IPS-18a (cell line): Measurements from ENCODE around the gene HEG1.

Experiments used
- H3K27ac ChIP-seq: one replicate; pipeline ENCODE4 v1.5.1; 2013; ENCODE audit warnings: low read length
- H3K27me3 ChIP-seq: one replicate; pipeline ENCODE4 v1.6.1; 2013; ENCODE audit warnings: mild to moderate bottlenecking, low read length; ENCODE audit not compliant: control insufficient read depth, insufficient read depth
- H3K36me3 ChIP-seq: one replicate; pipeline ENCODE4 v1.6.1; 2013; ENCODE audit warnings: low read depth, low read length; ENCODE audit not compliant: control insufficient read depth
- H3K4me1 ChIP-seq: one replicate; pipeline ENCODE4 v1.6.1; 2013; ENCODE audit warnings: low read depth, low read length; ENCODE audit not compliant: control insufficient read depth
- H3K4me3 ChIP-seq: one replicate; pipeline ENCODE4 v1.5.1; 2013; ENCODE audit warnings: low read length
- H3K9ac ChIP-seq: one replicate; pipeline ENCODE4 v1.6.1; 2013; ENCODE audit warnings: mild to moderate bottlenecking, low read length, moderate library complexity
- H3K9me3 ChIP-seq: one replicate; pipeline ENCODE4 v1.6.1; 2013; ENCODE audit warnings: low read depth, low read length; ENCODE audit not compliant: control insufficient read depth

HEG1 gene

DNA sequence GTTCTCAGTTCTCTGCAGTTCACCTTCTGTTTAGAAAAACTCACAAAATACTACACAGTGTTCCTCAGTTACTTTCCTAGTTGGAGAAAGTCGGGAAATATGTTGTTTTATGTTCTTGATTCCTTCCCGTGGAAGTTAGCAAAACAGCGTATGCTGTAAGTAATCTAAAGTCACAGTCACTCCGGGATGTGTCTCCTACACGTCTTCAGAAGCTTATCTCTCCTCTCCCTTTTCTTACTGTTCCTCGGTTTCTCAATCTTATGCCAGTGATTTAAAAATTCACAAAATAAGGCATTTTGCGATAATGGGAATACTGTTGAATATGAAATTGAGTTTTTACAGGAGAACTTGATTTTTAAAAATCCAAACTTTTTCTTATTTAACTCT lies 1.7 kb downstream of the HEG1 start:
- H3K36me3 ChIP-seq: no peaks in the 10 kb centered on the region
- H3K27me3 ChIP-seq: peaks cover 50% of the 10 kb centered on the region
- peaks cover 54% of the 10 kb centered on the region for H3K4me1 ChIP-seq
- H3K4me3 ChIP-seq: peak overlapping the region; percentile 80
- H3K9ac ChIP-seq: no peak overlapping the region
- no peaks in the 10 kb centered on the region for H3K9me3 ChIP-seq
- H3K27ac ChIP-seq: no peak overlapping the region

DNA sequence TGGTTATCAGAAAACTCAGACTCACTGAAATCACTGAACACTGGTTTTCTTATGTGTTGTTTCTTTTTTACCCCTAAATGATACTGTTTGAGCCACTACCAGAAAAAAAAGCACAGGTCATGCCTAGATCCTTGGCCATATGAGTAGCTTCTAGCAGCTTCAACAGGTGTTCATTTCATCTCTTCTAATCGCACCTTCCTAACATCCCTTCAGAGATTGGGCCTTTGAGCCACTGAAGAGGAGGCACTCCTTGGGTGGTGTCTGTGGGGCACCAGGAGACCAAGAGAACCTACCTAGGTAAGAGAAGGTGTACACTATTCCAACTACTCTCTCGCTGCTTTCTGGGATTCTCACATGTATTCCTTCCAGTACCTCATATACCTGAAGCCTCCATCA lies 2.5 kb downstream of the HEG1 start:
- Histone ChIP-seq H3K4me3 (no peak overlapping the region), H3K4me1 (peaks cover 48% of the 10 kb centered on the region), H3K9me3 (no peaks in the 10 kb centered on the region), H3K27ac (no peak overlapping the region), H3K36me3 (no peaks in the 10 kb centered on the region), H3K9ac (no peak overlapping the region), H3K27me3 (peaks cover 46% of the 10 kb centered on the region)

- no peak overlapping the region for H3K27ac ChIP-seq
- H3K4me3 ChIP-seq: peak overlapping the region; percentile 27
- H3K9ac ChIP-seq: no peak overlapping the region
- no peaks in the 10 kb centered on the region for H3K9me3 ChIP-seq
- no peaks in the 10 kb centered on the region for H3K36me3 ChIP-seq
- peaks cover 47% of the 10 kb centered on the region for H3K4me1 ChIP-seq
- peaks cover 41% of the 10 kb centered on the region for H3K27me3 ChIP-seq
Measured at GRCh38 chr3:125052624-125053303, 3.0 kb downstream of the HEG1 start.

DNA sequence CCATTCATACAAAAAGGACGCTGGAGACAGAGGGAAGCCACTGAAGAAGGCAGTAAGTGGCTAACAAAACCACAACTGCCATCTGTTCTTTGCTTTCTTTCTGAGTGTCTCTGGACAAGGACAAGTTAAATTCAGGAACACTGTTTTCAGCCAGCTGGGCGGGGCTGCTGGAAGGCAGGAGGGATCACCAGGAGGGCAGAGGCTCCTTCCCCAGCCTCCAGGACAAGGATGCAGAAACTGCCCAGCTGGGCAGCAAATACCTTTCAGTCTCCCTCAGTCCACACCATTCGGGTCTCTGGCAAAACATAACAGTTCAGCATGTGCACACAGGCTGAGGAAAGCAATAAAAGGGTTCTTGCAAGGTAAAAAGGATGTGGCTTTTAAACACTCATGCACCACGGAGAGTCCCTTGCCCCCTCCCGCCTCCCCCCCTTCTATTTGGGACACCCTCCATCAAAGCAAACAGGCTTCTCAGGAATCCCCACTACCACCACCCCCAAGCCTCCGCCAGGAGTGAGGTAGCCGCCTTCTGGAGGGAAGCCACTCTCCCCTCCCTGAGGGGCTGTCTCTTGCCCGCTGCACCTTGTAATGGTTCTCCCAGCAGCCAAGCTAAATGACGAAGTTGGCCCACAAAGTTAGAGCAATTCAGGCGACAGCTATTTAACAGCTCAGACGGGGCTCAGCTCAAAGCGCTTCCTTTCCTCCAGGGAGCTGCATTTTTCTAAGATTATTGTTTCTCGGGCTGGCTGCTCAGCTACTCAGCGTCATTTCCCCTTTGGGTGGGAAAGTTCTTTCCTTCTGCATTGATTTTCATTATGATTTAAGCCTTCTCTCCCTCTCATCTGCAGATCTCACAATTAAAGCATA lies 3.8 kb downstream of the HEG1 start:
- H3K36me3 ChIP-seq: no peaks in the 10 kb centered on the region
- H3K27me3 ChIP-seq: peaks cover 33% of the 10 kb centered on the region
- H3K9me3 ChIP-seq: no peaks in the 10 kb centered on the region
- H3K4me1 ChIP-seq: peaks cover 47% of the 10 kb centered on the region
- no peak overlapping the region for H3K9ac ChIP-seq
- peak overlapping the region; percentile 27 for H3K4me3 ChIP-seq
- no peak overlapping the region for H3K27ac ChIP-seq

DNA sequence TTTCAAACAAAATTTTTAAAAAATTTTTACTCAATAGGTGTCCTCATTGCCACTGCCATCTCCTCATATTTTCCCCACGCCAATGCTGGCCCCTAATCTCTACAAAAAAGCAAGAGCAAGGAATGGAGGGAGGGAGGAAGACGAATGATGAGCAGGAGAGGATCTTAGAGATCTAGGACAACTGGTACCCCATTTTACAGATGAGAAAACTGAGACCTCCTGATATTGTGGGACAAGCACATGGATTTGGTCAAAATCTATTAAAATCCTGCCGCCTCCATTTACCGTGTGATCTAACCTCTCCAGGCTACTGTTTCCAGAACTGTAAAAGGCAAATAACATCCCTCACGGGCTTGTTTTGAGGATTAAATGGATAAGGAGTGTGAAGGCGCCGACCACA lies 4.6 kb downstream of the HEG1 start:
- Histone ChIP-seq H3K4me1 (peaks cover 43% of the 10 kb centered on the region), H3K27ac (no peak overlapping the region), H3K27me3 (peaks cover 25% of the 10 kb centered on the region), H3K4me3 (no peak overlapping the region), H3K9ac (no peak overlapping the region), H3K36me3 (no peaks in the 10 kb centered on the region), H3K9me3 (no peaks in the 10 kb centered on the region)

- Histone ChIP-seq H3K36me3 (no peaks in the 10 kb centered on the region), H3K9ac (no peak overlapping the region), H3K4me1 (peaks cover 43% of the 10 kb centered on the region), H3K27ac (no peak overlapping the region), H3K9me3 (no peaks in the 10 kb centered on the region), H3K4me3 (no peak overlapping the region), H3K27me3 (peaks cover 25% of the 10 kb centered on the region)
Measured at GRCh38 chr3:125050488-125051090, 5.2 kb downstream of the HEG1 start.

DNA sequence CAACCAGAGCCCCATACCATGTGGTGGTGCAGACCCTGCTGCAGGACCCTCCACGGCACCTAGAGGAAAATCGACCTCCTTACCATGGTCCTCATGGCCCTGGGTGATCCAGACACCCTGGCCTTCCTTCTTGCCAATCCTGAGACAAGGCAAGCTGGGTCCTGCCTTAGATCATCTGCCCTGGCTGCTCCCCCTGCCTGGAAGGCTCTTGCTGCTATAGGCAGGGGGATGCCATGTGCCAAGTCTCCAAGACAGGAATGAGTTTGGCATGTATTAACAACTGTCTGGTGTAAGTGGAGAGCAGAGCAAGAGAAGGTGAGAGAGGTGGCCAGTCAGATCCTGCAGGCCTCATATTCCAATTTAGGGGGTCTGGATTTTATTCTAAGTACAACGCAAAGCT lies 7.5 kb downstream of the HEG1 start:
- no peak overlapping the region for H3K4me3 ChIP-seq
- H3K36me3 ChIP-seq: no peaks in the 10 kb centered on the region

DNA sequence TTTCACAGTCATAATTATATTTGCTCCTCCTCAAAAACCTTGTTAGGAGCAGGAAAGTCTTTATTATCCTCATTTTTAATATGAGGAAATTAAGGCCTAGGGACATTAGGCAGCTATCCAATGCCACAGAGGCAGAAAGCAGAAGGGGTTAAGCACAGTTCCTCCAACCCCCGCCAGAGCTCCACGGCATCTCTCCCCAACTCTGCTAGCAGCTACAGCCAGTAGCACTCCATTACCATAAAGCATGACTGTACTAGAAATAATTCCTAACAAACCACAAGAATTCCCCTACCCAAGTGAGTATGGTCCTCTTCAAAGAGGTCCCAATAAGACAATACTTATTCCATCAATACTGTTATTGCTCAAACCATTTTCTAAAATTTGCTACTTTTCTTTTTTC lies 9.8 kb downstream of the HEG1 start:
- peaks cover 14% of the 10 kb centered on the region for H3K4me1 ChIP-seq

More for the DNA sequence above, 7.5 kb downstream of the HEG1 start:
- H3K27me3 ChIP-seq: peaks cover 5% of the 10 kb centered on the region
- H3K4me1 ChIP-seq: peaks cover 33% of the 10 kb centered on the region
- H3K9me3 ChIP-seq: no peaks in the 10 kb centered on the region
- no peak overlapping the region for H3K9ac ChIP-seq
- no peak overlapping the region for H3K27ac ChIP-seq

GRCh38 chr3:125045194-125045593 lies 10.6 kb downstream of the HEG1 start:
- H3K27me3 ChIP-seq: no peaks in the 10 kb centered on the region
- H3K9ac ChIP-seq: no peak overlapping the region
- H3K9me3 ChIP-seq: no peaks in the 10 kb centered on the region
- H3K36me3 ChIP-seq: no peaks in the 10 kb centered on the region
- no peak overlapping the region for H3K4me3 ChIP-seq
- no peak overlapping the region for H3K27ac ChIP-seq
- H3K4me1 ChIP-seq: peaks cover 11% of the 10 kb centered on the region

More for the DNA sequence above, 9.8 kb downstream of the HEG1 start:
- Histone ChIP-seq H3K36me3 (no peaks in the 10 kb centered on the region), H3K27ac (no peak overlapping the region), H3K4me3 (no peak overlapping the region), H3K27me3 (no peaks in the 10 kb centered on the region), H3K9me3 (no peaks in the 10 kb centered on the region), H3K9ac (no peak overlapping the region)

DNA sequence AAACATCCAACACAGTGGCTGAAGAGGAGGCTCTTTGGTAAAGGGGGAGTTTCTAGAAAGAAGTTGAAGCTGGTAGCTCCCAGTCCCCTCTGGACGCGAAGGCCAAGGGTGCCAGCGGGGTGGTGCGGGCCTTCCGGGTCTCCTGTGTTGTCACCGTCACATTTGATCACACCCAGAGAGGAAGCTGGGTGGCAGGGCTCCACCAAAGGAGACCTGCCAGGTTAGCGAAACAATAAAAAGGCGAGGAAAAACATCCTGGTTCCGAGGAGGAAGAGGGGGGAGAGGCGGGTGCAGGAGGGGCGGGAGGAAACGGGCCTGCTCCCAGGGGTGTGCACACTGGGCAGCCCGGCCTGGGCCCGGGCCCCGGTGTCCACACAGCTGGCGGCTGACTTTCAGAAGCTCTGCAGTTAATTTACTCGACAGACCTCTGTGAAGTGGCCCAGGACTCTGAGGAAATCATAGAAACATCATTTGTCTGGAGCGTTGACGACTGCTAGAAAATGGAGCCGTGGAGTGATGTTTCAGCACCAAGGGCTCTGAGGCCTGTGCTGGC lies 12.1 kb downstream of the HEG1 start:
- Histone ChIP-seq H3K4me1 (peaks cover 26% of the 10 kb centered on the region), H3K4me3 (no peak overlapping the region), H3K27me3 (no peaks in the 10 kb centered on the region), H3K9me3 (no peaks in the 10 kb centered on the region), H3K27ac (no peak overlapping the region), H3K36me3 (no peaks in the 10 kb centered on the region), H3K9ac (no peak overlapping the region)

GRCh38 chr3:125042725-125043406 lies 12.9 kb downstream of the HEG1 start:
- Histone ChIP-seq H3K27ac (no peak overlapping the region), H3K9me3 (no peaks in the 10 kb centered on the region), H3K4me1 (peaks cover 32% of the 10 kb centered on the region), H3K27me3 (no peaks in the 10 kb centered on the region), H3K9ac (no peak overlapping the region), H3K4me3 (no peak overlapping the region), H3K36me3 (no peaks in the 10 kb centered on the region)
